Inferior parietal cortex (tissue), 1 donor: ENCODE results near the gene SNX27.
"Not testable (repeated sequence)": the region's sequence is repeated elsewhere in the genome, so short reads cannot be mapped to it uniquely, and the experiment has no call there.

Experiments
- DNase-seq: peaks from one replicate; pipeline ENCODE4 v3.0.0-alpha.2; 2016; ENCODE audit errors: extremely low spot score

Gene SNX27

GRCh38 chr1:151721788-151722510, 110.1 kb downstream of the SNX27 start:
- DNase-seq, result no peak

DNA sequence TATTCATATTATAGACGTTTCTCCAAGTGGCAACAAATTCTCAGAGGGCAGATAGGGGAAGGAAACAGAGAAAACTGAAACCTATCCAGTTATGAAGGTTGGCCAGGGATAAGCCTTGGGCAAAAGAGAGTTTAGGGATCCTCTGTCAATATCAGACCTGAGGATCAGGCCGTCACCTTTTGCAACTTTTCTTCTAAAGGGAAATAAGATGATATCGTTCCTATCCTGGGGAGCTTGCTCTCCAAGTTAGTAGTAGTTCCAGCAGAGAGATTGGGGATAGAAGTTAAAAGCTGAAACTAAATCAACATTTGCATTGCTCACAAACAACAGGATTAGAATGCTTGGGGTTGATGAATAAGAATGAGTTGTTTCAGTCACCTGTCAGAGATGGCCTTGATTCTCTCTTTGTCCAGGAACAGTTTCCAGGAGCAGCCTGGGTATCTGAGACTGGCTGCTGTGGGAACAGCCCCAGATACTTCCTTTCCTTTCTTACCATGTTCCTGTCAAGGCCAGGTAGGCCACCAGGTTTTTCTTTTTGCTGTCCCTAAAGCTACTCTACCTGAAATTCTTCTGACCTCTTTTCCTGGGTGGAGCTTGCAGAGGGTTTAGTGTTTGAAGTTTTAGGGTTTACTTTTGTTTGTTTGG, 112.0 kb downstream of the SNX27 start:
- no peak for DNase-seq

GRCh38 chr1:151728151-151729054, 116.6 kb downstream of the SNX27 start:
- DNase-seq, result peak; percentile 69

DNA sequence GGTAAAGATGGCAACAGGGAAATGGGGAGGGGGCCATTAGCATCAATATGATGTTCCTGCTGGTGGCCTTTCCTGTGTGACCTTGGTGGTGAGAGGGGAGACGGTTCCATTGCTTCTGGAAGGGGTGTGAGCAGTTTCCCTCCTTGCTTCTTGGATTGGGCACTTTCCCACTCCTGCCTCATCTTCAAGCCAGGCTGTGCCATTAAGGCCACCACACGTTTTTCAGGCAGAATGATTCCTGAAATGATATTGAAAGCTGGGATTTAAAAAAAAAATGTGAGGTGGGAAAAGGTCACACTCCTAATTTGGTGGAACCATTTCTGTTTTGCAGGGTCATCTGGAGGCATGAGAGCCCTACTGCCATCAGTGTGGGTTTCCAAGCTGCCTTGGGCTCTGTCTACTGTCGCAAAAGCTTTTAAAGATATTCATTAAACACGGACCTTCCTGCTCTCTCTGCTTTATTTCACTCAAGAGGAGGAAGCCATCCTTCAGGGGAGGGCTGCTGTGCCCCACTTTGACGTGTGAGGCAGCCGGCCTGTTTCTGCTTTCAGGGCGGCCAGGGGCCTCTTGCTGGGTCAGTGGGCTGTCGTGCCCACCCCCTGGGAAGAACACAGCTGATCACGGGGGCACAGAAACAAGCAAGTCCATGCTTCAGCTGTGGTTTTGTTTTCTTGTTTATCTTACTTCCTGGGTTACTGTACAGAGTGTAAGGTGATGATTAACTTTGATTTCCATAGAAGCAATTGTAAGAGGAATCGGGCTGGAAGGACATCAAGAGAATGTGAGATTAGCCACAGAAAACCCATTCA, 117.5 kb downstream of the SNX27 start:
- DNase-seq, result no peak

DNA sequence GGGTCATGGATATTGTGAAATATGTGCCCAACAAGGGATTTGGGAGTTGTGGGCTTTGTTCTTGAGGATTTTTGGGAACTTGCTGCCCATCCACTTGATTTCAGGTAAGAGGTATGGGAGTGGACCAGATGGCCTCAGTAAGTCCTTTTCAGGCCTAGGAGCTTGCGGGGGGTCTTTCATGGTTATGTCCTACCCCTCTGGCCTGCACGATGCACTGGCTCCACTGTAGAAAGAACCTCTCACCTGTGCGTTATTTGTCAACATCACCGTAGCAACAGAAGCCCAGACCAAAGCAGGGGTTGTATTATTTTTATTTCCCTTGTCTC, 118.1 kb downstream of the SNX27 start:
- no peak for DNase-seq

DNA sequence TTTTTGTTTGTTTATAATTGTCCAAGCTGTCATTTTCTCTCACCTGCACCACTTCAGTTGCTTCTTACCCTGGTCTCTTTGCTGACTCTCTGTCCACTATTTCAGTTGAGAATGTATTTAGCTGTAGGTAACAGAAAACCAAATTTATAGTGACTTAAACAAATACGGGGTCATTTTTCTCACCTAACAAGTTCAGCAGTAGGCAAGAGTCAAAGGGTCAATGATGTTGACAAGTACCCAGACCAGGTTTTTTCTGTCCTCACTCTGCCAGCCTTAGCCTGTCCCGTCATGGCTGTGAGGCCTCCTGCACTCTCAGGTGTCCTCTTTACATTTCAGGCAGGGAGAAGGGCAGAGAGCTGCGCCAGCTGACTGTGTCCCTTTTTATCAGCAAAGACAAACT, 121.3 kb downstream of the SNX27 start:
- no peak for DNase-seq

DNA sequence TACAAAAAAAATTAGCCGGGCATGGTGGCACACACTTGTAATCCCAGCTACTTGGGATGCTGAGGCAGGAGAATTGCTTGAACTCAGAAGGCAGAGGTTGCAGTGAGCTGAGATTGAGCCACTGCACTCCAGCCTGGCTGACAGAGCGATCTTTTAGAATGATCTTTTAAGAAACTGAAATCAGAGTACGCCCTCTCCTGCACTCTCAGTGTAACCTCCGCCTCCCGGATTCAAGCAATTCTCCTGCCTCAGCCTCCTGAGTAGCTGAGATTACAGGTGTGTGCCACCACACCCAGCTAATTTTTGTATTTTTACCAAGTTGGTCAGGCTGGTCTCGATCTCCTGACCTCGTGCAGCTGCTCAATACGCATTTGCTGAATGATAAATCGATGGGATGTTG, 122.1 kb downstream of the SNX27 start:
- DNase-seq, result not testable (repeated sequence)

- no peak for DNase-seq
Observed at GRCh38 chr1:151737026-151737425, 125.2 kb downstream of the SNX27 start.

GRCh38 chr1:151737479-151737878, 125.6 kb downstream of the SNX27 start:
- DNase-seq, result no peak

DNA sequence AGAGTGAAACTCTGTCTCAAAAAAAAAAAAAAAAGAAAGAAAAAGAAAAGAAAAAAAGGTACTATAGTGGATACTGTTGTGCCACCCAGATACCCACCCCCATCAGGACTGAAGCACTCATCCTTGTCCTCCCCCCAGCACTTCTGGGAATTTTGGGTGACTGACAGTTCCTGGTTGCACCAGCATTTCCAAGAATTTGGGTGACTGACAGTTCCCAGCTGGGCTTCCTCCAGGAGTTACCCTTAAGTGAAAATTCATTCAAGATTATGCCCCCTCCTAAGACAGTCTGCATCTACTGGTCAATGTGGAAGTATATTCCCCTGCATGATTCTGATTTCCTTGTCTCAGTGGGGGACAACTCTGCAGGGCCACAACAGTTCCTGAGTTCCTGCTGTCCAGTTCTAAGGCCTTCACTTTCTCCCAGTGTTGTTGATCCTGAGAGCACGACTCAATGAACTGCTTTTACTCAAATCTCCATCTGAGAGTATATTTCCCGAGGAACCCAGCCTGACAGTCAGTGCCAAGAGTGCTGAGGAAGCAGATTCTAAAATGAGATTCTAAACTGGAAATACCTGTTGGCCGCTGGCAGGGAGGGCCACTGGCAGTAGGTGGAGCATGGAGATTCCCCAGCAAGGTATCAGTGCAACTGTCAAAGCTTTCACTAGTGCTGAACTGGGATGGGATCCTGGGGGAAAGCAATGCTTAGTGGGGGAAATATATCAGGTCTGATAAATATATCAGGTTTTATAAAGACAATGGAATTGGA, 127.9 kb downstream of the SNX27 start:
- DNase-seq, result no peak

DNA sequence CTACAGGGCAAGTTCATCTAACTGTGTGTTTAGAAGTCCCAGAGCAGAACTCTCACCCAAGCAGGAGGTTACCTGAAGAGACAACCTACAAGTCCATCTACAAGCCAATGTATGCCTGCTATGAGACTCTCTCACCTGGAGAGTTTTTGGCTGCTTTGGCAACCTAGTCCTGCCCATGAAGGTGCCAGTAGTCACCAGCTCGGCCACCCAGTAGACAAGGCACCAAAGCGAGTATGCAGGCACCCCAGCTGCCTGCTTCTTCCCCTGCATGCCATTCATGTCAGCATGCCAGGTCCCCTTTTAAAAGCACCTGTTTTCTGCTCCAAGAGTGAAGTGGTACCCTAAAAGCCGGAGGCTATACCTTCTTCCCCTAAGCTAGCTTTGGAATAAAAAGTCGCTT, 129.7 kb downstream of the SNX27 start:
- DNase-seq, result no peak
